ENCODE results near the gene SFRP2. TPM values are rescaled to one million over a fixed set of nuclear protein-coding genes. Genes with fewer than 3 reads are reported as not detected.

SFRP2 gene
- total and polyA plus RNA-seq, 11 donors = 0.06 to 18.8 (median 0.37) TPM; not detected in 2

DNA sequence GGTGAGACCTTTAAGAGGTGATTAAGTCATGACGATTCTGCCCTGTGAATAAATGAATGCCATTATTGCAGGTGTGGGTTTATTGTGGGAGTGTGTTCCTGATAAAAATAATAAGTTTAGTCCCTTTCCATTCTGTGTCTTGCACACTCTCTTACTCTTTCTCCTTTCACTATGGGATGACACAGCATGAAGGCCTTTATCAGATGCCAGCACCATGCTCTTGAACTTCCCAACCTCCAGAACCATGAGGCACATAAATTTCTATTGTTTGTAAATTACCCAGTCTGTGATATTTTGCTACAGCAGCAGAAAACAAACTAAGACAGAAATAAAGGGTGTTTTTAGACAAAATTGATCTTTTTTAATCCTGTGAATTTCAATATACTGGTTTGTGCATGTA lies 10.5 kb downstream of the SFRP2 start:
- no peak overlapping the region for H3K4me3 ChIP-seq
- intact Hi-C loops (cut with DNase I) = no loop called here
- WGBS, 4 donors = 81 to 89% (median 85%) methylated on average over 1 of the region's 1 CpG
- no peaks in the 10 kb centered on the region for H3K36me3 ChIP-seq
- H3K27ac ChIP-seq = no peak overlapping the region
- no peaks in the 10 kb centered on the region for H3K4me1 ChIP-seq
- DNase-seq (no peak), ATAC-seq (no peak)
- peaks cover 0 to 5% (median 0%) of the 10 kb centered on the region in 12 donors for H3K9me3 ChIP-seq
- peaks cover 0 to 43% (median 5%) of the 10 kb centered on the region in 9 donors for H3K27me3 ChIP-seq
- TF ChIP-seq, protein P1, sequence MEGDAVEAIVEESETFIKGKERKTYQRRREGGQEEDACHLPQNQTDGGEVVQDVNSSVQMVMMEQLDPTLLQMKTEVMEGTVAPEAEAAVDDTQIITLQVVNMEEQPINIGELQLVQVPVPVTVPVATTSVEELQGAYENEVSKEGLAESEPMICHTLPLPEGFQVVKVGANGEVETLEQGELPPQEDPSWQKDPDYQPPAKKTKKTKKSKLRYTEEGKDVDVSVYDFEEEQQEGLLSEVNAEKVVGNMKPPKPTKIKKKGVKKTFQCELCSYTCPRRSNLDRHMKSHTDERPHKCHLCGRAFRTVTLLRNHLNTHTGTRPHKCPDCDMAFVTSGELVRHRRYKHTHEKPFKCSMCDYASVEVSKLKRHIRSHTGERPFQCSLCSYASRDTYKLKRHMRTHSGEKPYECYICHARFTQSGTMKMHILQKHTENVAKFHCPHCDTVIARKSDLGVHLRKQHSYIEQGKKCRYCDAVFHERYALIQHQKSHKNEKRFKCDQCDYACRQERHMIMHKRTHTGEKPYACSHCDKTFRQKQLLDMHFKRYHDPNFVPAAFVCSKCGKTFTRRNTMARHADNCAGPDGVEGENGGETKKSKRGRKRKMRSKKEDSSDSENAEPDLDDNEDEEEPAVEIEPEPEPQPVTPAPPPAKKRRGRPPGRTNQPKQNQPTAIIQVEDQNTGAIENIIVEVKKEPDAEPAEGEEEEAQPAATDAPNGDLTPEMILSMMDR (IDR thresholded peaks at IDR 0.05) = no peak
- no peak for TF ChIP-seq POLR2A (IDR thresholded peaks at IDR 0.05)

DNA sequence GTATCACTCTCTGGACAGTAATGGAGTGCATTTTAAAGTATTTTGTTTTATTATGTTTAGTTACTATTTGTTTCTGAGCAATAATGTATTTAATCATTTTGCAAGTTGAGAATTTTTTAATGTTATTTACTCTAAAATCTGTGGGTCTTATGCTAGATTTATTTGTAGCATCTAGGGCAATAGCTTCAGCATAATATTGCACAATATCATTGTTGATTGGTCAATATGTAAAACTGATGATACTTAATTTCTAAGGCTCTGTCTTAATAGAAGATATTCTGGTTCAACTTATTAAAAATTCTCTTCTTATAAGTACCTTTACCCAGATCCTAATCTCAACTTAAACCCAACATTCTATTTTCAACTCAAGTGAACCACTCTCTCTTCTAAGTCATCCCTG lies 11.5 kb downstream of the SFRP2 start:
- Histone ChIP-seq H3K36me3 (no peaks in the 10 kb centered on the region), H3K4me1 (no peaks in the 10 kb centered on the region), H3K27me3 (peaks cover 0 to 42% (median 5%) of the 10 kb centered on the region in 9 donors), H3K27ac (no peak overlapping the region), H3K9me3 (peaks cover 0 to 5% (median 0%) of the 10 kb centered on the region in 12 donors), H3K4me3 (no peak overlapping the region)
- intact Hi-C loops (cut with DNase I) = no loop called here
- DNase-seq (no peak), ATAC-seq (no peak)
- TF ChIP-seq, protein P1 (IDR thresholded peaks at IDR 0.05) = no peak

DNA sequence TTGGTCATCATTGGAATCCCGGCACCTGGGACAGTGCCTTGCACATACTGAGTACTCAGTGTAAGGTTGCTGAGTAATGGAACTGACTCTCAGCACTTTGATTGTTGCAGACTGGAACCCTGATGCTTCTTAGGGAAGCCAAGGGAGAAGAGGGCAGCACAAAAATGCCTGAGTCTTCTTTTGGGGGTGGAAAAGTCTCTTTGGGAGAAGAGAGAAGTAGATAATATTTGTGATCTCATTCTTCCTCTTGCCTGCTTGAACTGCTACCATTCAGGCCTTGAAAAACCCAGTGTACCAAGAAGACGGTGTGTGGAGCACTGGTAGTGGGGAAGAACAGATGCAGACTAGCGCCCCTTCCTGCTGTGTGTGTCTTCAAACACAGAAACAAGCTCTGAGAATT lies 12.3 kb downstream of the SFRP2 start:
- WGBS, 4 donors = 69 to 91% (median 85%) methylated on average over 3 of the region's 3 CpGs
- Histone ChIP-seq H3K36me3 (no peaks in the 10 kb centered on the region), H3K9me3 (peaks cover 0 to 5% (median 0%) of the 10 kb centered on the region in 12 donors), H3K4me1 (no peaks in the 10 kb centered on the region), H3K4me3 (no peak overlapping the region), H3K27me3 (peaks cover 0 to 35% (median 5%) of the 10 kb centered on the region in 9 donors), H3K27ac (no peak overlapping the region)
- intact Hi-C loops (cut with DNase I) = no loop called here
- DNase-seq = no peak
- TF ChIP-seq, protein P1 (IDR thresholded peaks at IDR 0.05) = no peak
- no peak for TF ChIP-seq POLR2A (IDR thresholded peaks at IDR 0.05)
- no peak for ATAC-seq

DNA sequence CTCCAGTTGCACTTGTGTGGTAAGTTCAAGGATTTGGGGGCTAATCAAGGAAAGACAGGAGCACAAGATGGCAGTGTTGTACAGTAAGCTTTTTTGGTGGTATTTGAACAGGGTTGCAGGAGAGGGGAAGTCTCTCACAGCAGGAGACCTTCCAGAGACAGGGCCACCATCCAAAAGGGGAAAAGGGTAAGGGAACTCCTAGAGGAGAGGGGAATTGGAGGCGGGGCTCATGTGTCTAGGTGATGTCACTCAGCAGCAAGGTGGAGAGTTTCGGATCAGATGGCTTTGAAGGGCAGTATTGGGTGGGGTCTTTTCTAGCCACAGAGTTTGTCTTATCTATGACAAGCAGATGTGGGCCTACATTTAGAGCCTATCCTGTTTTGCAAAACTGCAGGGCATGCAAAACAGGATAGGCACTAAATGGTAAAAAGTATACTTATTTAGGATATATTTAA lies 15.6 kb downstream of the SFRP2 start:
- no peak for ATAC-seq
- H3K36me3 ChIP-seq = no peaks in the 10 kb centered on the region
- H3K27me3 ChIP-seq = peaks cover 0 to 29% (median 0%) of the 10 kb centered on the region in 9 donors
- peaks cover 0 to 7% (median 0%) of the 10 kb centered on the region in 12 donors for H3K9me3 ChIP-seq
- TF ChIP-seq, protein P1 (IDR thresholded peaks at IDR 0.05) = no peak
- TF ChIP-seq POLR2A (IDR thresholded peaks at IDR 0.05) = no peak
- H3K27ac ChIP-seq = no peak overlapping the region
- H3K4me1 ChIP-seq = no peaks in the 10 kb centered on the region
- intact Hi-C loops (cut with DNase I) = no loop called here
- no peak overlapping the region for H3K4me3 ChIP-seq
- 65 to 87% (median 77%) methylated on average over 2 of the region's 2 CpGs for WGBS, 4 donors
- DNase-seq = no peak

All from heart left ventricle (tissue), 16 donors.